HG03521 (cell line): ENCODE results near the gene ATOH7.
"Not testable (repeated sequence)": the region's sequence is repeated elsewhere in the genome, so short reads cannot be mapped to it uniquely, and the experiment has no call there.

Experiments
- ATAC-seq: cut with Tn5 transposase; IDR thresholded peaks from one replicate; pipeline ENCODE4 v1.9.1; 2021; ENCODE audit warnings: mild to moderate bottlenecking, moderate library complexity; ENCODE audit not compliant: unreplicated experiment

The ATOH7 gene

DNA sequence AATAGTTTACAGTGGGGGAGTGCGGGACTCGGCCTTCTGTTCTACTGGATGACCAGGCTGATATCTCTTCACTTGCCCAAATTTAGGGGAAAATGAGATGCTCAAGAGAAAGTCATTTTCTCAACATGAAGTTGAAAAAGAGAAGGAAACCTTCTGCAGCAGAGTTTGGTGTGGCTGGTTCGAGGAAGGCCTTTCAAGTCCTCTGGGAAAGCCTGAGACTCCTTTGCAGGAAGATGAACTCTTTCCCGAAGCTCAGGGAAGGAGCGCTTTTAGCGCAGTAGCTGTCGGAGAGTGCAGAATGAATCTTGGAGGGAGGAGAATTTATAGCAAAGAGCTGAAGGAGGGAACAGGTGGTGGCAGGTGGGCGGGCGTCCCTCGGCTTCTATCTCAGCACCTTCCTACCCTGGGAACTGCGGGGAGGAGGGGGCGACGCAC, at the start of gene ATOH7:
ATOH7 (minus strand) TSS at position 297 of the 435 bp plus-strand sequence. CDS start 436 bp downstream, outside the sequence.
- no peak for ATAC-seq

DNA sequence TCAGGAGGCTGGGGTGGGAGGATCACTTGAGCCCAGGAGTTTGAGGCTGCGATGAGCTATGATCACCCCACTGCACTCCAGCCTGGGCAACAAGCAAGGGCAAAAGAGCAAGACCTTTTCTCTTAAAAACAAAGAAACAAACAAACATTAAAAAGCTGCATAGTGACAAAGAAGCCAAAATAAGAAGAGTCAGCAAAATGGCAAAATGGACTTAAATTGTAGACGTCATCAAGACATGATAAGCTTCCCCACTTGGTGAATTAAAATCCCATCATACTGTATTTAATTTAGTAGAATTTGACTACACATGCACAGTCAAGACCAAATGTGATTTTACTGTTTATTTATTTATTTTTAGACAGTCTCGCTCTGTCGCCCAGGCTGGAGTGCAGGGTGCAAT, 48.8 kb upstream of the ATOH7 start:
- ATAC-seq, result no peak

- not testable (repeated sequence) for ATAC-seq
Measured at GRCh38 chr10:68278906-68279753, 47.2 kb upstream of the ATOH7 start.

- ATAC-seq, result not testable (repeated sequence)
Measured at GRCh38 chr10:68277814-68278213, 45.9 kb upstream of the ATOH7 start.

- ATAC-seq, result no peak
Measured at GRCh38 chr10:68276224-68276623, 44.3 kb upstream of the ATOH7 start.

GRCh38 chr10:68275600-68276126, 43.8 kb upstream of the ATOH7 start:
- ATAC-seq, result no peak

DNA sequence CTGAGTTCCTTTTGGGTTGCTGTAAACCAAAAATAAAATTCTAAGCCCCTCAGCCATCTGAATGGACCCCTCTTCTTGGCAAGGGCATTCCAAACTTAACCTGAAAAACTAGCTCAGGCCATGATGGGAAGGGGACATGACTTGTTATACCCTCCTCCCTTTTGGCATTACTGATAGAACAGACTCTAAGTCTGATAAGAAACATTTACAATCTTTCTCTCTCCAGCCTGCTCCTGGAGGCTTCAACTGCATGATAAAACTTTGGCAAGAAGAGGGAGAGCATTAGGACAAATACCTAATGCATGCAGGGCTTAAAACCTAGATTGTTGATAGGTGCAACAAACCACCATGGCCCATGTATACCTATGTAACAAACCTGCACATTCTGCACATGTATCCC, 40.9 kb upstream of the ATOH7 start:
- ATAC-seq, result no peak

DNA sequence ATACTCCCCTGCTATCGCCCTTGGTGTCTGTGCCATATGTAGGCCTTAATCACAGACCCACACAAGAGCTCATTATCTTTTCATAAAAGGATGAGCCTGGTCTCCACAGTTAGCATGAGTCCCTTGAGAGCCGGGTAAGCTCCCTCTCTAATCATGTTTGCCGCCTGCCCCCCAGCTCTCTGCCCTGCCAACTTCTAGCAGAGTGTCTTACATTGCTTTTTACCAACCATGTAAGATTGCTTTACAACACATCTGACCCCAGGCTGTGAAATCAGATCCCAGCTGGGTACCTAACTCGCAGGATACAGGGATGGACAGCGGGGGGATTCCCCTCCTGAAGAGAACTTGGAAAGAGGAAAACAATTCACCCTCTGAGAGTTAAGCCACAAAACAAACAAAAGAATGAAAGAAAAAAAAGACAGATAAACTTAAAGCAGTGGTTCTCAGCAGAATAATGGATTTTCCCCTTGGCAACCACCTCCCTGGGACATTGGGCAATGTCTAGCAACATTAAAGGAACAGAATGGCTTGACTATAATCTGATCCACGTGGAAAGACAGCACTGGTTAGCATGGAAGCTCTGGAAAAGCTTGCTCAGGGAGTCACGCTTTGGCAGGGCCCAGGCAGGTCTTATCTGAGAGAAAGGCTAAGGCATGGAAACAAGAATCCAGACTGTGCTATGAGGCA, 39.4 kb upstream of the ATOH7 start:
- no peak for ATAC-seq

DNA sequence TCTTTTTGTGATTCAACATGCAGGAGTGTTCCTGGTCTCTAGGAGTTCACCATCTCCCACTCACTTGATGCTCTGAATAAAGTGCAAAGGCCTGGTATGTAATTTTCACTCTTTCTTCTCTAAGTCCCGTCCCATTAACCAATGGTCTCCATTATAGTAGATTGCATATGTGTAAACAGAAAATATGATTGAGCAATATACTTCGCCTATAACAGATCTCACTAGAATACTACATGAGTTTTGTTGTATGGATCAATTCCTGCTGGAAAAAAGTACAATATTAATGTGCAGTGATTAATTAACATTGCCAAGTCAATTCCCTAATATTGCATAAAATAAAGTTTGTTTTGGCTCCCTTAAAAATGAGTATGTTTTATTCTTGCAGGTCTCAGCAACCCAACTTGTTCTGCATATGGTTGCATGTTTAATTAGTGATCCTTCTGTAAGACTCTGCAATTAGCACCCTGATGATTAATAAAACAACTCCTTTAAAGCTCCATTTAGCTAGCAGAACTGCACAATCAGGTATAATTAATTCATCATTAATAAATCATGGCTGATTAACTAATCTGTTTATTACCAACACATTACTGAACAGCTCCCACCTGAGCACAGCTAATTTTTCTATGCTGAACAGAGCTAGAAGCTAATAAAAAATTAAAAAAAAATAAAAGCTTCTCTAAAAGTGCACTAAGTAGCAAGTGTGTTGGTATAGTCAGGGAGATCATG, 37.8 kb upstream of the ATOH7 start:
- no peak for ATAC-seq

DNA sequence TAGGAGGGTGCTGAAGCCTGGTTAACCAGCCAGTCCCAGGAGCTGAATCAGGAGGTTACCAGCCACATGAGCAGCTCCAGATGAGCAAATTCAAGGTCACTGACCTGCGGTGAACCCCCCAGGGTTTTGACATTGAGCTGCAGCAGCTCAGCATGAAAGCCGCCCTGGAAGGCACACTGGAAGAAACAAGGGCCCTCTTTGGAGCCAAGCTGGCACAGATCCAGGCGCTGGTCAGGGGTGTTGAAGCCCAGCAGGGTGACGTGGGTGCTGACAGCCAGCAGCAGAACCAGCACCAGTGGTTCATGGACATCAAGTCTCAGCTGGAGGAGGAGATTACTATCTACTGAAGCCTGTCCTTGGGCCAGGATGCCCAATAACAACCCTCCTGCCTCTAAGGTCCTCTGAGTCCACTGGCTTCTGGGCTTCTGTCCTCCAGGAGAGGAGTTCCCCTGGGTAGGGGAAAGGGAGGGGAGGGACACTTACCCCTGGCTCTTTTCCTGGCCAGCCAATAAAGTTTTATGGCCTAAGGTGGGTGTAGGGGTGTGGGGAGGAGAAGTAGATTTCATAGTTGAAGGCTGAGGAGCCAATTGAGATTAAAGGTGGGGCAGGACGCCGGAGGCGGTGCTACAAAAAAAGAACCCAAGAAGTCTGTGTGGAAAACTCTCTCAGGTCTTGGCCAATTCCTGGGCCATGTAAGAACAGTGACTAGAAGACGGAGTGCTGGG, 29.4 kb upstream of the ATOH7 start:
- no peak for ATAC-seq

GRCh38 chr10:68253346-68253745, 21.4 kb upstream of the ATOH7 start:
- no peak for ATAC-seq

DNA sequence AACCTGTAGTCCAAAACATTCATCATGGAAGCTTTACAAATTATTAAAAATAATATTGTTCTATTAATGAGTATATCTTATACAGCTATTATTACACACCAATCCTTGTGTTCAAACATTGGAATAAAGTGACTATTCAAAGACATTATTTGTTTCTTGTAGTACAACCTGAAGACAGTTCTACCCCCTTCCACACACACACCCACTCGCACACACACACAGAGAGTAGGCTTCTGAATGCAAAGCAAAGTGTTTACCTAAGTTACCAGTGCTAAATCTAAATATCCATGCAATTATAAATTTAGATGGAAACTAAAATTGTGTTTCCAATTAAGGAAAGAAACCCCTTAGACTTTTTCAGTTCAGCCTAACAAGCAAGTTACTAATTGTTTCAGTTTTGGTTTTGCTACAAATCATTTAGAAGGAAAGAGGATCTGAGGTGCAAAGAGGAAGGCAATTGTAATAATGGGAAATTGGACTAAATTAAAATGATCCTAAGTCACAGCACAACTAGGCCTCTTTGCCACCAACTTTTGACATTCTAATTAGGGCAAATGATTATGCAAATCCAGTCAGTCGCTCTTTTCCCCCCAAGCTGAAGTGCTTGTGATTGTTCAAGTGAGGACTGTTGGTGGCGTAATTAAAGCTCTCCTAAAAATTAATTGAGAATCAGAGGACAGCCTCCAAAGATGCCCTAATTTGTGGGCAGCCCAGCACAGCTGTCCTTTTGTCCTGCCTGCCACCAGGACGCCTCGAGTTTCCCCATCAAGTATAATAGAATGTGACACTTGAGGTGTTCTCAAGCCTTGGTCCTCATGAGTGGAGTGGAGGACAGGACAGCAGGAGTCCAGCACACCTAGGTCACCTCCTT, 19.9 kb upstream of the ATOH7 start:
- ATAC-seq, result no peak

DNA sequence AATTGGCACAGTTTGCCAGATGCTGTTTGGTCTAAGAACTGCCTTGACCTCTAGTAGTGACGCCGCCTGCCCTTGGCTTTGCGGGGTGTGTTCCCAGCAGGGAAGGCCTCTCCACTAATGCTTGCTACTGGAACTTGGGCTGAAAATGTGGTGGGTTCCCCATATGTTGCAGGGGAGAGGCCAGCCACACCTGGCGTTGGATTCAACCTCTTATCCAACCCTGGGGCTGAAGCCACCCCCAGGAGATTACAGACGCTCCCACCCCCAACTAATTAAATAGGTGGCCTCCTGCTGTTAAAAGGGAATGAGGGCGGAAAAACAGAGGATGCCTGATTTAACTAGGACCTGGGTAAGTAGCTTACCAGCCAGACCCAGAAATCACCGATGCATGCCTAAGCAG, 19.2 kb upstream of the ATOH7 start:
- no peak for ATAC-seq

- ATAC-seq, result no peak
Measured at GRCh38 chr10:68249297-68249696, 17.4 kb upstream of the ATOH7 start.

DNA sequence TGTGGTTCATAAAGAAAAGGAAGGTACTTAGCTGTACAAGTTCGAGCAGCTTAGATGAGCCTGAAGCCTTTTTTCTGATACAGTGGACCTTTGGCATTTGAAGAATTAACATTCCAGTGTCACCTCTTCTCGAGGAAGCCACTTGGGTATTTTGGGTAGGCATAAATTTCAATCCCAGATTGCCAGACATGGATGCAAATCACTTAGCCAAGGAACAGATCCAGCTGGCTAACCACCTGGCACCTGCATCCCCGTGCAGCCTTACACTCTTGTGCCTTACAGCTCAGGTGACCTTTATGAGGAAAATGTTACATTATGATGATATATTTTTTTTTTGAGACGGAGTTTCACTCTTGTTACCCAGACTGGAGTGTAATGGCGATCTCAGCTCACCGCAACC, 16.0 kb upstream of the ATOH7 start:
- ATAC-seq, result no peak

- ATAC-seq, result not testable (repeated sequence)
Measured at GRCh38 chr10:68246397-68246796, 14.5 kb upstream of the ATOH7 start.

DNA sequence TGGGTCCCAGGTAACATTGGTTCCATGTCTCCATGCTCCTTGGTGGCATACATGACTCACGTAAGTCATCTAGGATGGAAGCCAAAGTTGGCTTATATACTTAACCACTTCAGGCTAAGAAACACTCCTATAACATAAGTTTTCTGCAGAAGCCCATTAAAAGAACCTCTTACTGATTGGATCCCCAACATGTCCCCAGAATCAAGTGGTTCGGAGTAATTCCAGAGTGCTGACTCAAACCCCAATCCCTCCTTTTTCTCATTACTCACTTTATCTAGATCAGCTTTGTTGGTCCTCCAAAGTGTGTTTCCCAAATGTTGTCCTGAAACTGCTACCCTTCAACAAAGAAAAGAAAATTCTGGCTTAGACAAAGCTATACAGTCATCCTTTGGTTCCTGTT, 10.1 kb upstream of the ATOH7 start:
- no peak for ATAC-seq

DNA sequence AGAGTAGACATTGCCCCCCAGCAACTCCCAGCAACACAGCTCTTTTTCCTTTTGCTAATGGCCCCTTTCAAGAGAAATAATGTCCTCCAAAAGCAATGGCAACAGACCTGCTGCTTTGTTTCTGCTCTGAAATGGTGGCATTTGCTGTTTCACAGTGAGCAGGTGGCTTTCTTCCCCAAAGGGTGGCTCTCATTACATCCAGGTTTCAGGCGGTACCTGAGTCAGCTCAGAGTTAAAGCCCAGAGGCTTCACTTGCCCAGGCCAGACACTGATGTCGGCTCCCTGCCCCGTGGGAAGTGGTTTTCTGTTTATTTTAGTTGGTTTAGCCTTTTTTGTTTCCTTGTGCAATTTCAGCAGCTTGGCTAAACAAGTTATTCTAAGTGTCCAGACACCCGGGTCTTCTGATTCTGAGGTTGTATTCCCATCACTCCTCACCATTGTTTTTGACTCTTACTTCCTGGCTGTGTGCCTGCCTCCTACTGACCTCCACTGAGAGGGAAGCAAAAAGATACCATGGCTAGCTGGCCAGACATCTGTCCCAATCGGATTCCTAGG, 7.8 kb upstream of the ATOH7 start:
- no peak for ATAC-seq

- ATAC-seq, result no peak
Measured at GRCh38 chr10:68239069-68239468, 7.2 kb upstream of the ATOH7 start.
